ENCODE data around the gene ANKMY1.

GRCh38 chr2:240441326-240441992 is 116.3 kb downstream of the ANKMY1 start:
- TF ChIP-seq EZH2 (IDR thresholded peaks at IDR 0.05; ENCODE audit: insufficient read depth, poor library complexity, severe bottlenecking) (no peak), EZH2phosphoT487 (IDR thresholded peaks at IDR 0.05; ENCODE audit: insufficient read depth, low read depth) (no peak)
